ENCODE data around the gene CELA2A.
"Not testable (repeated sequence)": the region's sequence is repeated elsewhere in the genome, so short reads cannot be mapped to it uniquely, and the experiment has no call there.

The CELA2A gene

DNA sequence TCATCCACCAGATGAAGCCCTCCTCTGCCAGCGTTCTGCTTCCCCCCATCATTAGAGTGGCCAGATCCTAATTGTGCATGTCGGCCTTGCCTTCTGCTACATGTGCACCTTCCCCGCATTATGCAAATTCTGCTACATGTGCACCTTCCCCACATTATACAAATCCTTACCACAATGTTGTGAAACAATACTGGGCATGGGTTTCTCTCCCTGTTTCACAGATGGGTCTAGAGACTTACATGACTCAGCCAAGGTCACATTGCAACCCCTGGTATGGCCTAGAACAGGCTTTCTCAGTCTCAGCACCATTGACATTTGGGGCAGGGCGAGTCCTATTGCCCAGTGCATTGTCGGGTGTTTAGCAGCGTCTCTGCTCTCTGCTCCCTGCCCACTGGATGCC lies 1.0 kb upstream of the CELA2A start:
- TF ChIP-seq, protein P1, sequence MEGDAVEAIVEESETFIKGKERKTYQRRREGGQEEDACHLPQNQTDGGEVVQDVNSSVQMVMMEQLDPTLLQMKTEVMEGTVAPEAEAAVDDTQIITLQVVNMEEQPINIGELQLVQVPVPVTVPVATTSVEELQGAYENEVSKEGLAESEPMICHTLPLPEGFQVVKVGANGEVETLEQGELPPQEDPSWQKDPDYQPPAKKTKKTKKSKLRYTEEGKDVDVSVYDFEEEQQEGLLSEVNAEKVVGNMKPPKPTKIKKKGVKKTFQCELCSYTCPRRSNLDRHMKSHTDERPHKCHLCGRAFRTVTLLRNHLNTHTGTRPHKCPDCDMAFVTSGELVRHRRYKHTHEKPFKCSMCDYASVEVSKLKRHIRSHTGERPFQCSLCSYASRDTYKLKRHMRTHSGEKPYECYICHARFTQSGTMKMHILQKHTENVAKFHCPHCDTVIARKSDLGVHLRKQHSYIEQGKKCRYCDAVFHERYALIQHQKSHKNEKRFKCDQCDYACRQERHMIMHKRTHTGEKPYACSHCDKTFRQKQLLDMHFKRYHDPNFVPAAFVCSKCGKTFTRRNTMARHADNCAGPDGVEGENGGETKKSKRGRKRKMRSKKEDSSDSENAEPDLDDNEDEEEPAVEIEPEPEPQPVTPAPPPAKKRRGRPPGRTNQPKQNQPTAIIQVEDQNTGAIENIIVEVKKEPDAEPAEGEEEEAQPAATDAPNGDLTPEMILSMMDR (IDR thresholded peaks at IDR 0.05; ENCODE audit: extremely low read depth, missing control alignments), result no peak

DNA sequence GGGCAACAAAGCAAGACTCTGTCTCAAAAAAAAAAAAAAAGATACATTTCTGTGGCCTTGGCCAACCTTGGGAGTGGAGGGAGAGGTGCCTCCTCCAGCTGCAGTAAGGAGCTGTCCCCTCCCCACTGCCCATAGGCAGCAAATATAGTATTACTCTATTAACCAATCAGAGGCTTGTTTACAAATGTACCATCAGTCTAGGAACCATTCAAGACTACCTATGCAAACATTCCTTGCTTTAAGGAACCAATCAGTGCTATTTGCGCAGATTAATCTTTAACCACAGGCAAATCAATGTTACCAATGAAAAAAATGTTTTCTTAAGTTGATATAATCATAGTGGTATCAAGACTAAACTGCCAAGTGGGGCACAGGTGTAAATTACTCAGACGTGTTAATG lies 1.1 kb downstream of the CELA2A start:
- TF ChIP-seq, protein P1 (IDR thresholded peaks at IDR 0.05; ENCODE audit: extremely low read depth, missing control alignments), result no peak
- no peak for DNase-seq (ENCODE audit: low spot score)

More for the DNA sequence above, 1.0 kb upstream of the CELA2A start:
- no peak for DNase-seq (ENCODE audit: low spot score)

DNA sequence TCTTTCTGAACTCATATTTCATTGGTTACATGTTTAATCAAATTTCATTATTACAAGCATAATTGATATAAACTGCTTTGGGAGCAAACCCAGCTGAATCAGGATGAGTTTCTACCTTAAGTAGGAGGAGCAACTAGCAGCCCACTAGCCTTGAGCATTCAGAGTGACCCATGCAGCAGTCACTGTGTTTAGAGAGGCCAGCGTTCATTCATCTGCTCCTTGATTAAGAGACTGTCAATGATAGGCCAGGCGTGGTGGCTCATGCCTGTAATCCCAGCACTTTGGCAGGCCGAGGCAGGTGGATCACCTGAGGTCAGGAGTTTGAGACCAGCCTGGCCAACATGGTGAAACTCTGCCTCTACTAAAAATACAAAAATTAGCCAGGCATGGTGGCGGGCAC lies 1.9 kb downstream of the CELA2A start:
- not testable (repeated sequence) for DNase-seq (ENCODE audit: low spot score)

DNA sequence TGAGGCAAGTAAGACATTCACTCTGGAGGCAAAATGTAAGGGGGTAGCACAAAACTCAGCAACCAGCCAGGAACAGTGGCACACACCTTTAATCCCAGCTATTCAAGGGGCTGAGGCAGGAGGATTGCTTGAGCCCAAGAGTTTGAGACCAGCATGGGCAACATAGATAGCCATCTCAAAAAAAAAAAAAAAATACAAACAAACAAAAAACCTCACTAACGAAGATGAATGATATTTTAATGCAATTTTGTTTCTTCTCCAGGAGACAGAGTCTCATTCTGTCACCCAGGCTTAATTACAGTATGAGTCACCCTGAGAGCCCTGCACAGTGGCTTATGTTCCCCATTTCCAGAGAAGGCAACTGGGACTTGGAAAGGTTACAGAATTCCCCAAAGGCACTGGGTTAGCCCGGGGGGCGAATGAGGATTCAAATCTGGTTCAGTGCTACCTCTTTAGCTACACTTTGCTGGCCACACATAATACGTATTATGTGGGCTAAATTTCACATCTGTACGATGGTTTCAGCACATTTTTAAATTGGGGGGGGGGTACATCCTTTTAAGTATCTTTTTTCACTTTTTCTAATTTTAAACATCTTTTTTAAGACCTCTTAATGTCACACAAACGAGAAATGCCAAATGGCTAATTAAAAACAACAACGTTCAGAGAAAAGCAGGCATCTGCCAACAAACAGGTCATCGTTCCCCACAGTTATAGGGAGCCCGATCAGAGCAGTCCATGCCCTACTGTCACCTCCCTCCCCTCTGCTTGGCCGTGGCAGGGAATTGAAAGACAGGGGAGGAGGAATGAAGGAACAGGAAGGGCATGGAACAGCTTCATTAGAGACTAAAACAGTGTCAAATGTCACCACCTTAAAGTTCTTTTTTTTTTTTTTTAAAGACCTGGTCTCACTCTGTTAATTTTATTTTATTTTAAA lies 3.5 kb downstream of the CELA2A start:
- no peak for DNase-seq (ENCODE audit: low spot score)
- TF ChIP-seq, protein P1 (IDR thresholded peaks at IDR 0.05; ENCODE audit: extremely low read depth, missing control alignments), result no peak

DNA sequence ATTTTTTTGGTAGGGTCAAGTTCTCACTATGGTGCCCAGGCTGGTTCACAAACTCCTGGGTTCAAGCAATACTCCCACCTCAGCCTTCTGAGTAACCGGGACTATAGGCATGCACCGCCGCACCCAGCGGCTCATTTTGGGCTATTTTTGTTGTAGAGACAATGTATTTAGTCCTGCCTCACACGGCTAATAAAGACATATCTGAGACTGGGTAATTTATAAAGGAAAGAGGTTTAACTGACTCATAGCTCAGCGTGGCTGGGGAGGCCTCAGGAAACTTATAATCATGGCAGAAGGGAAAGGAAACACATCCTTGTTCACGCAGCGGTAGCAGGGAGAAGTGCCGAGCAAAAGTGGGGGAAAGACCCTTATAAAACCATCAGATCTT lies 4.2 kb downstream of the CELA2A start:
- no peak for DNase-seq (ENCODE audit: low spot score)
- TF ChIP-seq, protein P1 (IDR thresholded peaks at IDR 0.05; ENCODE audit: extremely low read depth, missing control alignments), result no peak

DNA sequence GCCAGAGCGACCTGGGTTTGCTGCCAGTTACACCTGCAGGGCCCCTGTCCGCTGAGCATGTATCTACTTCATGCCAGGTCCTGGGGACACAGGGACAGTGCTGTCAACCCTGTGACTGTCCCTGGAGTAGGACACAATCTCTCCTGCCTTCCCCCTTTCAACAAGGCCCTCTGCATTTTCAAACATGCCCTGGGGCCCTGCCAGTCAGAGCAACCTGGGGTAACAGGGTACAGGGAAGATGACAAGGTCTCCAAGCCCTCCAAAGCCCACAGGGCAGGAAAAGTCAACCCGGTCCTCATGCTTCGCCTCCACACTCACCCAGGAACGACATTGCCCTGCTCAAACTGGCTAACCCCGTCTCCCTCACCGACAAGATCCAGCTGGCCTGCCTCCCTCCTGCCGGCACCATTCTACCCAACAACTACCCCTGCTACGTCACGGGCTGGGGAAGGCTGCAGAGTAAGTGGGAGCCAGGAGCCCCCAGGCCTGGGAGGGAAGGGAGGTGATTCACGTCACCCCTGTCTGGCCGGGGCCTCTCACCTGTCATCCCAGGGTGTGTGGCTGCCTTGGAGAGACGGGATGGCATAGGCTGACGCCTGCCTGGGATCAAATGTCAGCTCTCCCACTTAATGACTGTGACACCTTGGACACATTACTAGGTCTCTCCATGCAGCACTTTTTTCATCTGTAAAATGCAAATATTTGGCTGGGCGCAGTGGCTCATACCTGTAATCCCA lies 6.7 kb downstream of the CELA2A start:
- not testable (repeated sequence) for DNase-seq (ENCODE audit: low spot score)

DNA sequence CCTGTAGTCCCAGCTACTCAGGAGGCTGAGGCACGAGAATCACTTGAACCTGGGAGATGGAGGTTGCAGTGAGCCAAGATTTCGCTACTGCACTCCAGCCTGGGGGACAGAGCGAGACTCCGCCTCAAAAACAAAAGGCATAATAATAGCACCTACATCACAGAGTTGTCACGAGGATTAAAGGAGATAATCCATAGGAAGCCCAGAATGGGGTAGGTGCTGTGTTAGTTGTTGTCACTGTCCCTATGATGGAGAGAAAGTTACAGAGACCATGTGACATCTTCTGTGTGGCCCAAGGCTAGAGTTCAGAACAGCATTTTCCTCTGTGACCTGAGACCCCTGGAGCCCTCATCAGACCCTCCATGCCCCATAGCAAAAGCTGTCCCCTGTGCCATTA lies 7.4 kb downstream of the CELA2A start:
- not testable (repeated sequence) for DNase-seq (ENCODE audit: low spot score)

DNA sequence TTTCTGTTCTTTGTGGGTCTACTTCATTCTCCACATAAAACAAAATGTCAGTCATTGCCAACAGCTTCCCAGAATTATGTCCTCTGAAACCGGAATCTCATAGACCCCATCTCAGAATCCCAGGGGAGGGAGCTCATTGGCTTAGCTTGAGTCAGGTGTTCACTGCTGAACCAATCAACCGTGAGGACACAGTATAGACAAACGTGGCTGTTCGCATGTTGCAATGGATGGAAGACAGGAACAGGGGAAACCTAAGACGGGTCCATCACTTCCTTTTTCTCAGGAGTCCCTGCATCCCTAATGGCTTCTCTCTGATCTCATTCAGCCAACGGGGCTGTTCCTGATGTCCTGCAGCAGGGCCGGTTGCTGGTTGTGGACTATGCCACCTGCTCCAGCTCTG lies 9.1 kb downstream of the CELA2A start:
- TF ChIP-seq, protein P1 (IDR thresholded peaks at IDR 0.05; ENCODE audit: extremely low read depth, missing control alignments), result no peak
- DNase-seq (ENCODE audit: low spot score), result no peak

DNA sequence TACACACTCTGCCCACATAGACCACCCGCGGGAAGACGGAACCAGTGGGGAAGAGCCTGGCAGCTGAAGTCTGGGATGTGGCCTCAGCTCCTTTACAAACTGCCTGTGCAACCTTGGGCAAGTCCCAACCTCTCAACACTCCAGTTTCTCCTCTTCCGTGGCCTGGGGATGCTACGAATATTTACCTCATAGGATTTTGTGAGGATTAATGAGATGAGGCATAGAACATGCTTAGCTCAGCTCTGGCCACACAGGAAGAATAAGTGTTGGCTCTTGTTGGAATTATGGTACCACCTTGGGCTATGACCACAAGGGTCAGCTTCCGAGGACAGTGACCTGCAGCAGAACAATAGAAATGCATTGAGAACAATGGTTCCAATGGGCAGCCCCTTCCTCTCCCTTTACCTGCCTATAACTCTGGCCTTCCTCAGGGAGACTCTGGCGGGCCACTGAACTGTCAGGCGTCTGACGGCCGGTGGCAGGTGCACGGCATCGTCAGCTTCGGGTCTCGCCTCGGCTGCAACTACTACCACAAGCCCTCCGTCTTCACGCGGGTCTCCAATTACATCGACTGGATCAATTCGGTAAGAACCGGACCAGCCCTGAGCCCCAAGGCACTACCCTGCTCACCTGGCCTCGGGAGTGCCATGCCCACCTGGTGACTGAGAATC lies 10.6 kb downstream of the CELA2A start:
- not testable (repeated sequence) for DNase-seq (ENCODE audit: low spot score)

Data from GM20000 (cell line).